Testis (tissue), 3 donors: Measurements from ENCODE around the gene SLC26A5. TPM values are rescaled to one million over a fixed set of nuclear protein-coding genes. Genes with fewer than 3 reads are reported as not detected.
"Not testable (repeated sequence)": the region's sequence is repeated elsewhere in the genome, so short reads cannot be mapped to it uniquely, and the experiment has no call there.

Source experiments
- DNase-seq: peaks from one replicate; pipeline ENCODE4 v3.0.0-alpha.2; 2019
- H3K27ac ChIP-seq, 2 donors: fragments of 200-600 bp; sonication (generic); one replicate each; pipeline ENCODE4 v1.5.1; 2019
- H3K27me3 ChIP-seq: fragments of 200-600 bp; sonication (generic); one replicate; pipeline ENCODE4 v1.5.1; 2019
- H3K36me3 ChIP-seq: fragments of 200-600 bp; sonication (generic); one replicate; pipeline ENCODE4 v1.5.1; 2017; ENCODE audit warnings: low read depth; ENCODE audit errors: missing control alignments
- H3K4me1 ChIP-seq: fragments of 200-600 bp; sonication (generic); one replicate; pipeline ENCODE4 v1.5.1; 2019
- H3K4me3 ChIP-seq, 2 donors: fragments of 200-600 bp; sonication (generic); one replicate each; pipeline ENCODE4 v1.5.1; 2017 to 2019
- H3K9me3 ChIP-seq: fragments of 200-600 bp; sonication (generic); one replicate; pipeline ENCODE4 v1.5.1; 2017
- POLR2A ChIP-seq: fragments of 450-650 bp; IDR thresholded peaks from one replicate; pipeline ENCODE4 v1.6.1; 2017; ENCODE audit warnings: antibody characterized with exemption, mild to moderate bottlenecking, moderate library complexity
- WGBS, 2 donors: methylation state at CpG; one replicate each; pipeline ENCODE4 v1.1.5; 2018; 5-methylcytosine and 5-hydroxymethylcytosine counted together
- intact Hi-C: fragments of 100-400 bp; cut with DNase I; formaldehyde crosslinking; loops from one replicate; pipeline ENCODE4 v1.15.1; 2023; ENCODE audit warnings: low total_unique reads
- polyA plus RNA-seq: library from polyadenylated mRNA; stranded (reverse); fragments of 350-450 nt; fragmentation: Illumina TruSeq; extraction: RNeasy Lipid Tissue Mini Kit (QIAGEN cat#74804); gene quantifications from one replicate; pipeline ENCODE4 v1.2.3, GENCODE V29; 2014; ENCODE audit warnings: low read depth, low replicate concordance; ENCODE audit not compliant: insufficient read depth
- total RNA-seq, 2 donors: library from RNA; depleted of rRNA; stranded (reverse); fragments of >200 nt; gene quantifications; one replicate each; pipeline ENCODE4 v1.2.3, GENCODE V29; 2016
- TF ChIP-seq, protein P1 (sequence below), 3 experiments: fragments of 450-650 bp in 2 of 3; fragments of 200-600 bp in 1 of 3; sonication (generic) in 1 of 3; IDR thresholded peaks; one replicate each; pipeline ENCODE4 v1.5.1; 2016 to 2019; ENCODE audit warnings: antibody characterized with exemption in 3 of 3, mild to moderate bottlenecking in 2 of 3, moderate library complexity in 1 of 3

Gene SLC26A5
- total and polyA plus RNA-seq, 3 donors from 2014 or later: 0.41 to 1.7 (median 1.3) TPM

GRCh38 chr7:103423467-103424179, 22.4 kb downstream of the SLC26A5 start:
- no peak overlapping the region for H3K4me3 ChIP-seq
- no peaks in the 10 kb centered on the region for H3K4me1 ChIP-seq
- WGBS, 2 donors: 84 to 85% methylated on average over 3 of the region's 3 CpGs
- H3K27me3 ChIP-seq: no peaks in the 10 kb centered on the region
- intact Hi-C loops: no loop called here
- DNase-seq: no peak
- TF ChIP-seq, protein P1, sequence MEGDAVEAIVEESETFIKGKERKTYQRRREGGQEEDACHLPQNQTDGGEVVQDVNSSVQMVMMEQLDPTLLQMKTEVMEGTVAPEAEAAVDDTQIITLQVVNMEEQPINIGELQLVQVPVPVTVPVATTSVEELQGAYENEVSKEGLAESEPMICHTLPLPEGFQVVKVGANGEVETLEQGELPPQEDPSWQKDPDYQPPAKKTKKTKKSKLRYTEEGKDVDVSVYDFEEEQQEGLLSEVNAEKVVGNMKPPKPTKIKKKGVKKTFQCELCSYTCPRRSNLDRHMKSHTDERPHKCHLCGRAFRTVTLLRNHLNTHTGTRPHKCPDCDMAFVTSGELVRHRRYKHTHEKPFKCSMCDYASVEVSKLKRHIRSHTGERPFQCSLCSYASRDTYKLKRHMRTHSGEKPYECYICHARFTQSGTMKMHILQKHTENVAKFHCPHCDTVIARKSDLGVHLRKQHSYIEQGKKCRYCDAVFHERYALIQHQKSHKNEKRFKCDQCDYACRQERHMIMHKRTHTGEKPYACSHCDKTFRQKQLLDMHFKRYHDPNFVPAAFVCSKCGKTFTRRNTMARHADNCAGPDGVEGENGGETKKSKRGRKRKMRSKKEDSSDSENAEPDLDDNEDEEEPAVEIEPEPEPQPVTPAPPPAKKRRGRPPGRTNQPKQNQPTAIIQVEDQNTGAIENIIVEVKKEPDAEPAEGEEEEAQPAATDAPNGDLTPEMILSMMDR (IDR thresholded peaks at IDR 0.05): no peak
- no peak for TF ChIP-seq POLR2A
- no peak overlapping the region for H3K27ac ChIP-seq
- no peaks in the 10 kb centered on the region for H3K36me3 ChIP-seq
- no peaks in the 10 kb centered on the region for H3K9me3 ChIP-seq

- Histone ChIP-seq H3K27ac (no peak overlapping the region), H3K36me3 (no peaks in the 10 kb centered on the region), H3K4me3 (no peak overlapping the region), H3K4me1 (no peaks in the 10 kb centered on the region), H3K27me3 (no peaks in the 10 kb centered on the region), H3K9me3 (no peaks in the 10 kb centered on the region)
- no peak for DNase-seq
- intact Hi-C loops: no loop called here
- no peak for TF ChIP-seq POLR2A
- TF ChIP-seq, protein P1 (IDR thresholded peaks at IDR 0.05): no peak
- 83 to 88% methylated on average over 5 of the region's 5 CpGs for WGBS, 2 donors
Measured at GRCh38 chr7:103420857-103421384, 25.1 kb downstream of the SLC26A5 start.

DNA sequence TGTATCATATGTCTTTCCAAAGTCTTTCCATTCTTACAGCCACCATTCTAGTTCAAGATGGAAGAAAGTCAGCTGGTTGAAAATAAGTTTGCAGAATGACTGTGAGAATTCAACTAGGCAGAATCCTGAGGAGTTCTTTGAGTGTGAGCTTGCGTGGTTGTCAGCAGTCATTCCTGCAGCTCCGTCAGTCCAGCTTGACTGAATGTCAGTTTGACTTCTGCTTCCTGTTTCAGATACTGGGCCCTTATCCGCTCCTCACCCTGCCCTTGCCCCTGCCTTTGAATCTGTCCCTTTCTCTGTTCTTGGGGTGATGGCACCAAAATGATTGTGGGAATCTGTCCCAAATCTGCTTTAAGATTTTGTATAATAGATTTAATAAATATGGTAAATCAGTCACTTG, 27.8 kb downstream of the SLC26A5 start:
- WGBS, 2 donors: 78 to 90% methylated on average over 3 of the region's 3 CpGs
- DNase-seq: no peak
- no peaks in the 10 kb centered on the region for H3K27me3 ChIP-seq
- H3K4me1 ChIP-seq: no peaks in the 10 kb centered on the region
- TF ChIP-seq POLR2A: no peak
- TF ChIP-seq, protein P1 (IDR thresholded peaks at IDR 0.05): no peak
- no peak overlapping the region for H3K4me3 ChIP-seq
- no peak overlapping the region for H3K27ac ChIP-seq
- H3K36me3 ChIP-seq: no peaks in the 10 kb centered on the region
- intact Hi-C loops: no loop called here
- H3K9me3 ChIP-seq: no peaks in the 10 kb centered on the region

GRCh38 chr7:103413407-103413806, 32.6 kb downstream of the SLC26A5 start:
- intact Hi-C loops: no loop called here
- no peak for TF ChIP-seq POLR2A
- TF ChIP-seq, protein P1 (IDR thresholded peaks at IDR 0.05): no peak
- no peaks in the 10 kb centered on the region for H3K27me3 ChIP-seq
- WGBS, 2 donors: 80% methylated on average over 5 of the region's 5 CpGs
- H3K27ac ChIP-seq: no peak overlapping the region
- no peak overlapping the region for H3K4me3 ChIP-seq
- H3K9me3 ChIP-seq: no peaks in the 10 kb centered on the region
- H3K4me1 ChIP-seq: no peaks in the 10 kb centered on the region
- DNase-seq: no peak
- no peaks in the 10 kb centered on the region for H3K36me3 ChIP-seq

DNA sequence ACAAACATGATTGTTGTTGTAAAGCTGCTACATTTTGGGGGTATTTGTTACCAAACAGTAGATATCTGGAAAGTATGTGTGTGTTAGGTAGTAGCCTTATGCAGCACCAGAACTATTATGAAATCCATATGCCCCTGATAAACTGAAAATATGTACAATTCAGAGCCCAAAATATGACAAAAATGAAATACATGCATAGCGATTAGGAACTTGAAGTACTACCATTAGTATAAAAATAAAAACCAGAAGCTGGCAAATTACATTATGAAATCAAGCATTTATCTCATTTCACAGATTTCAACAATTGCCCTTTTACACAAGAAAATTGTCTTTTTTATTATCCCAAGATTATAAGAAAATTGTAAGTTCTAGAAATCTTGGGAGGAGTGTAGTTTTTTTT, 33.9 kb downstream of the SLC26A5 start:
- no peak for DNase-seq
- Histone ChIP-seq H3K27ac (no peak overlapping the region), H3K4me3 (no peak overlapping the region), H3K36me3 (no peaks in the 10 kb centered on the region), H3K4me1 (no peaks in the 10 kb centered on the region), H3K27me3 (no peaks in the 10 kb centered on the region), H3K9me3 (no peaks in the 10 kb centered on the region)
- intact Hi-C loops: no loop called here
- WGBS, 2 donors: 69 to 85% methylated on average over 1 of the region's 1 CpG
- no peak for TF ChIP-seq POLR2A
- TF ChIP-seq, protein P1 (IDR thresholded peaks at IDR 0.05): no peak

DNA sequence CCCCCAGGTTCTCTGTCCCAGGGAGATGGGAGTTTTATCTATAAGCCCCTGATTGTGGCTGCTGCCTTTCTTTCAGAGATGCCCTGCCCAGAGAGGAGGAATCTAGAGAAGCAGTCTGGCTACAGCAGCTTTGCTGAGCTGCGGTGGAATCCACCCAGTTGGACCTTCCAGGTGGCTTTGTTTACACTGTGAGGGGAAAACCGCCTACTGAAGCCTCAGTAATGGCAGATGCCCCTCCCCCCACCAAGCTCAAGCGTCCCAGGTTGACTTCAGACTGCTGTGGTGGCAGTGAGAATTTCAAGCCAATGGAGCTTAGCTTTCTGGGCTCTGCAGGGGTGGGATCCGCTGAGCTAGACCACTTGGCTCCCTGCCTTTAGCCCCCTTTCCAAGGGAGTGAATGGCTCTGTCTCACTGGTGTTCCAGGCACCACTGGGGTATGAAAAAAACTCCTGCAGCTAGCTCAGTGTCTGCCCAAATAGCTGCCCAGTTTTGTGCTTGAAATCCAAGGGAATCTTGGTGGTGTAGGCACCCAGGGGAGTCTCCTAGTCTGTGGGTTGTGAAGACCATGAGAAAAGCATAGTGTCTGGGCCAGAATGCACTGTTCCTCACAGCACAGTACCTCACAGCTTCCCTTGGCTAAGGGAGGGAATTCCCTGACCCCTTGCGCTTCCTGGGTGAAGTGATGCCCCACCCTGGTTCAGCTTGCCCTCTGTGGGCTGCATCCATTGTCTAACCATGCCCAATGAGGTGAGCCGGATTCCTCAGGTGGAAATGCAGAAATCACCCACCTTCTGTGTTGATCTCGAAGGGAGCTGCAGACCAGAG, 40.0 kb downstream of the SLC26A5 start:
- 83 to 84% methylated on average over 6 to 7 of the region's 7 CpGs for WGBS, 2 donors
- H3K4me1 ChIP-seq, H3K36me3 ChIP-seq, H3K27me3 ChIP-seq, H3K9me3 ChIP-seq, intact Hi-C loops, DNase-seq, H3K27ac ChIP-seq, H3K4me3 ChIP-seq: not testable (repeated sequence)

- H3K27ac ChIP-seq, H3K27me3 ChIP-seq, H3K36me3 ChIP-seq, H3K4me1 ChIP-seq, intact Hi-C loops, DNase-seq, H3K4me3 ChIP-seq, H3K9me3 ChIP-seq: not testable (repeated sequence)
Measured at GRCh38 chr7:103399687-103400086, 46.3 kb downstream of the SLC26A5 start.
